ENCODE measurements around the gene PPP2R5C. TPM values are rescaled to one million over a fixed set of nuclear protein-coding genes. Genes with fewer than 3 reads are reported as not detected.

The PPP2R5C gene
- total RNA-seq, 1 donor from 2014 or later, result 134 TPM

DNA sequence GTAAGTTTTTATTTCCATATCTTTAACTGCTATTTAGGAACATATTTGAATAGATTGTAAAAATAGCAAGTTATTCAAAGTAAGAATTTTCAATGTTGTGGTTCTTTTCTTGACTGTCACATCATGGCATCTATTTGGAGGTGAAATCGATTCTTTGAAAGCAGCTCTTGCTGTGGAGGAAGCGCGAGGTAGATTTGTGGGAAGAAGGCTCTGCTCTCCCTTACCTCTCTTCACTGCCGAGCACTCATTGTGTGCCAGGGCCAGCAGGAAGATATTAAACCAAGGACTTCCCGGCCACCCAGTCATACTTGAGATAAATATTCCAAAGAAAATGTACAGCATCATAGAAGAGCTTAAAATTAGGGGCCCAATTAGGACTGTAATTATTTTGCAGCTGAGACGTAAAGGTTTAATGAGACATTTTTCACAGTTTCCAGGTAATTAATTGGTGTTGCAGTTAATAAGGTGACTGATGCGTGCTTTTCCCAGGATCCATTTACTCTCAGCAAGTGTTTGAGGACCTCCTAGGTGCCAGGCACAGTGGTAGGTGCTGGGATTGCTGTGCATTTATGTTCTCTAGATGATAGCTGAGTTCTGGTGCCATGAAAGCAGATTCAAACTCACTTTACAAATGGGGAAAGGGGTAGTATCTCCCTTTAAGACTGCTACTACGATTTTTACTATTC is 113.7 kb downstream of the PPP2R5C start:
- Mint-ChIP-seq H3K4me1 (peaks cover 45% of the 10 kb centered on the region), H3K36me3 (ENCODE audit: low read depth) (peaks cover 5% of the 10 kb centered on the region), H3K27ac (ENCODE audit: unreplicated experiment) (no peak overlapping the region)

DNA sequence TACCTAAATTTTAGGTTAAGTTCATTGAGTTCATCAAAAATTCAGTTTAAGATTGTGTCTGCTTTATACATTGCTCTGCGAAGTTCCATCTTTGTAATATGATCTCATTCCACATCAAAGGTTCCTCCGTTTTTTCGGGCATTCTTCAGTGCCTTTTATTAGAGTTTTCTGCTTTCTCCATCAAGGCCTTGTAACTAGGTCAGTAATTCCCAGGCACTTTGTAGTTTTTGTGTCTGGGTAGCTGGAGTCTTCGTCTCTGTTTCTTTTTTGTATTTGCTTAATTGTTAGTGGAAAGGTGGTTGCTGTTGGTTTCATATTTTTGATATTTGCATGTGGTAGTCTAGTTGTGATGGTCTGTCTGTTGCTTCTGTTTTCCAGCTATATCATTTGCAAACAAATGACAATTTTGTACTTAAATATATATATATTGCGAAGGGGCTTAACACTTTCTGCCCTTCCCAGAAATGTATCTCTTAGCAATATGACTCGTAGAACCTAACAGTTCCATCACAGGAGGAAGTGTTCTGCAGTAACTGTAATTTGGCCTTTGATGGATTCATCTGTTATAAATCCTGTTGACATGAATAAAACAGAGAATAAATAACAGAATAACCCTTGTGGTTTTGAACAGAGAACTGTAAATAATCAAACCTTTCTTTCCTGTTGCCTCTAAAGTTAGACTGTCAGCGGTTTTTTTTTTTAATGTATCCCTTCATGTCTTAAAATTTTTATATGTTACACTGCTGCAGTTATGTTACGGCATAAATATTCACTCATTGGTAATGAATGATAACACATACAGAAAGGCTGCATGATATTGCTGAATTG is 114.4 kb downstream of the PPP2R5C start:
- no peaks in the 10 kb centered on the region for H3K9me3 Mint-ChIP-seq
- H3K4me1 Mint-ChIP-seq, result peaks cover 37% of the 10 kb centered on the region
- no peak for DNase-seq (ENCODE audit: low read depth, low spot score)
- no peaks in the 10 kb centered on the region for H3K27me3 Mint-ChIP-seq (ENCODE audit: low read depth)
- TF ChIP-seq, protein P1, sequence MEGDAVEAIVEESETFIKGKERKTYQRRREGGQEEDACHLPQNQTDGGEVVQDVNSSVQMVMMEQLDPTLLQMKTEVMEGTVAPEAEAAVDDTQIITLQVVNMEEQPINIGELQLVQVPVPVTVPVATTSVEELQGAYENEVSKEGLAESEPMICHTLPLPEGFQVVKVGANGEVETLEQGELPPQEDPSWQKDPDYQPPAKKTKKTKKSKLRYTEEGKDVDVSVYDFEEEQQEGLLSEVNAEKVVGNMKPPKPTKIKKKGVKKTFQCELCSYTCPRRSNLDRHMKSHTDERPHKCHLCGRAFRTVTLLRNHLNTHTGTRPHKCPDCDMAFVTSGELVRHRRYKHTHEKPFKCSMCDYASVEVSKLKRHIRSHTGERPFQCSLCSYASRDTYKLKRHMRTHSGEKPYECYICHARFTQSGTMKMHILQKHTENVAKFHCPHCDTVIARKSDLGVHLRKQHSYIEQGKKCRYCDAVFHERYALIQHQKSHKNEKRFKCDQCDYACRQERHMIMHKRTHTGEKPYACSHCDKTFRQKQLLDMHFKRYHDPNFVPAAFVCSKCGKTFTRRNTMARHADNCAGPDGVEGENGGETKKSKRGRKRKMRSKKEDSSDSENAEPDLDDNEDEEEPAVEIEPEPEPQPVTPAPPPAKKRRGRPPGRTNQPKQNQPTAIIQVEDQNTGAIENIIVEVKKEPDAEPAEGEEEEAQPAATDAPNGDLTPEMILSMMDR (conservative IDR thresholded peaks at IDR 0.05), result no peak
- peaks cover 5% of the 10 kb centered on the region for H3K36me3 Mint-ChIP-seq (ENCODE audit: low read depth)
- no peak overlapping the region for H3K27ac Mint-ChIP-seq (ENCODE audit: unreplicated experiment)
- H3K4me3 Mint-ChIP-seq, result no peak overlapping the region

More for the DNA sequence above, 113.7 kb downstream of the PPP2R5C start:
- H3K27me3 Mint-ChIP-seq (ENCODE audit: low read depth), result no peaks in the 10 kb centered on the region
- DNase-seq (ENCODE audit: low read depth, low spot score), result no peak
- TF ChIP-seq, protein P1 (conservative IDR thresholded peaks at IDR 0.05), result no peak
- H3K9me3 Mint-ChIP-seq, result no peaks in the 10 kb centered on the region
- no peak overlapping the region for H3K4me3 Mint-ChIP-seq

DNA sequence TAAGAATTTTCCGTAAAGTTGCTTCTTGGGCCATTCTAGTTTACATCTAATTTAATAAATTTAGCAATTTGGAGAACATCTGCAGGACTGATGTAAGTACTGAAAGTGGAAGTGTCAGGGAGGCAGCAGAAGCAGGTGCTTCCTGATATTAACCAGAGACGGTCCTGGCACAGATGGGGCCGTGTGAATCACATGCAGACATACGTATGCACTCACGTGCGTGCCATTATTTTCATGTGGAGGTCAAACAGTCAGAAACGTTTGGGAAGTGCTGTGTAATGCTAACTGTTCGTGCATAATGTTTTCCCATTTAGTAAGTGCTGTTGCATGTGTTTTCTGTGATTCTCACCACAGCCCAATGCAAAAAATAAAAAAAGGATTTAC is 115.0 kb downstream of the PPP2R5C start:
- Mint-ChIP-seq H3K4me3 (no peak overlapping the region), H3K9me3 (no peaks in the 10 kb centered on the region), H3K4me1 (peaks cover 34% of the 10 kb centered on the region), H3K27ac (ENCODE audit: unreplicated experiment) (no peak overlapping the region), H3K36me3 (ENCODE audit: low read depth) (peaks cover 5% of the 10 kb centered on the region), H3K27me3 (ENCODE audit: low read depth) (no peaks in the 10 kb centered on the region)
- DNase-seq (ENCODE audit: low read depth, low spot score), result no peak
- TF ChIP-seq, protein P1 (conservative IDR thresholded peaks at IDR 0.05), result no peak

DNA sequence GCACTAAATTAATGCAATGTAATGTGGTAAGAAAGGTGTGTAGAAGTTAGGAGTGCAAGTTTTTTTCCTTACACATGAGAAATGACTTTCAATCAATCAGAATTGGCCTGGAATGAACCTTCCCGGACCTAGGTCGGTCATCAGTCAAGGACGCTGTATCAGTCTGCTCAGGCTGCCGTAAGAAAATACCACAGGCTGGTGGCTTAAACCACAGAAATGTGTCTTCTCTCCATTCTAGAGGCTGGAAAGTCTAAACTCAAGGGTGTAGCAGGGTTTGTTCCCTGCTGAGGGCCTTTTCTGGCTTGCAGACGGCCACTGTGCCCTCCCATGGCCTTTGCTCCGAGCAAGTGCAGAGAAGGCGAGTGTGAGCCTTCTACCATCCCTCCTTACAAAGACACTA is 116.3 kb downstream of the PPP2R5C start:
- Mint-ChIP-seq H3K36me3 (ENCODE audit: low read depth) (peaks cover 8% of the 10 kb centered on the region), H3K9me3 (no peaks in the 10 kb centered on the region), H3K4me1 (peaks cover 25% of the 10 kb centered on the region), H3K27me3 (ENCODE audit: low read depth) (no peaks in the 10 kb centered on the region), H3K4me3 (no peak overlapping the region), H3K27ac (ENCODE audit: unreplicated experiment) (peak overlapping the region; percentile 38)
- TF ChIP-seq, protein P1 (conservative IDR thresholded peaks at IDR 0.05), result no peak
- no peak for DNase-seq (ENCODE audit: low read depth, low spot score)

DNA sequence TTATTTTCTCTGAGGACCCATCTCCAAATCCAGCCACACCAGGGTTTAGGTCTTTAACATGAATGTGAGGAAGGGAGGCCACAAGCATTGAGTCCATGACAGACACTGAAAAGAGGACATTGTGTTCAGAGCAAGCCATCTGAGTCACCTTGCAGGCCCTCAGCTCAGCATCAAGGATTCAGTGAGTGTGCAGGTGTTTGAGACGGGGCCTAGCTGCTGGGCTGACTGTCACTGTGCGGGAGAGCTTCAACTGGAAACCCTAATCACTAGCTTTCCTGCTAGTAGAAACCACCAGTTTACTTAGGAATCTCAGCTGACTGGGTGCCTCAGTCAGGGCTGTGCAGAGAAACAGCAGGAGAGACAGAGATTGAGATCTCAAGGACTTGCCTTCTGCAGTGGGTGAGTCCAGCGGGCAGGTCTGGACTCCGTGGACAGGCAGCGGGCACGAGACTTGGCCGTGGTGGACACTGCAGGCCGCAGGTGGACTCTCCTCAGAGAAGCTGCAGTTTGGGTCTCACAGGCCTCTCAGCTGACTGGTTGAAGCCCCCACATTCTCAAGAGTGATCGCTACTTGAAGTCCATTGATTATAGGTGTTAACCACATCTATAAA is 116.8 kb downstream of the PPP2R5C start:
- H3K27ac Mint-ChIP-seq (ENCODE audit: unreplicated experiment), result no peak overlapping the region
- no peak overlapping the region for H3K4me3 Mint-ChIP-seq
- H3K27me3 Mint-ChIP-seq (ENCODE audit: low read depth), result no peaks in the 10 kb centered on the region
- H3K9me3 Mint-ChIP-seq, result no peaks in the 10 kb centered on the region
- TF ChIP-seq, protein P1 (conservative IDR thresholded peaks at IDR 0.05), result no peak
- H3K36me3 Mint-ChIP-seq (ENCODE audit: low read depth), result peaks cover 8% of the 10 kb centered on the region
- peaks cover 19% of the 10 kb centered on the region for H3K4me1 Mint-ChIP-seq
- DNase-seq (ENCODE audit: low read depth, low spot score), result no peak

All from neural crest cell (in vitro differentiated cells).